ENCODE data around the gene PAMR1. TPM values are rescaled to one million over a fixed set of nuclear protein-coding genes. Genes with fewer than 3 reads are reported as not detected.

The PAMR1 gene
- polyA plus RNA-seq, 2 of the 4 experiments (the other 2 are of a cell fraction): not detected

DNA sequence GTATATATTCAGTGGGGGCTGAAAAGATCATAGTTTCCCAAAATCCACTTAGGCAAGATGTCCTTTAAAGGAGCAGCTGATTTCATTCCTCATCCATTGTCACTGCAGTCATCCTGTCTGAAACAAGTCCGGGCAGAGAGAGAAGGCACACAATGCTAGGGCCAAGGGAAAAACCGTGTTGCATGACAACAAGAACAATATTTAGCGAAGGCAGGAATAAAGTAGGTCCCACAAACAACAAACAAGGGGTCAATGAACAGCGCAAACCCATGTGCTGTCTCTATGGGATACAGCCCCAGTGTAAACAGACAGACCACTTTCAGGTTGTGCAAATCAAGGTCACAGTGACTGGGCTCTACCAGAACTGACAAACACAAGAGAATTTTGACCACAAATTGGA, 9.0 kb downstream of the PAMR1 start (continued):
- no peak for TF ChIP-seq ATOH8 (CRISPR knock-in tag; IDR thresholded peaks at IDR 0.05; ENCODE audit: low read depth)
- no peak for TF ChIP-seq BCL3 (IDR thresholded peaks at IDR 0.05)
- TF ChIP-seq POLR2AphosphoS2 (conservative IDR thresholded peaks at IDR 0.05; ENCODE audit: low read length): no peak
- TF ChIP-seq HOXB5 (CRISPR knock-in tag; IDR thresholded peaks at IDR 0.05): no peak

GRCh38 chr11:35515224-35515623, 10.2 kb downstream of the PAMR1 start:
- H3K4me1 ChIP-seq: 0 out of 3 replicates have a peak, but pooled peaks cover 4% of the 10 kb centered on the region
- H3K27ac ChIP-seq: no peak overlapping the region
- H3K4me2 ChIP-seq: no peak overlapping the region
- ATAC-seq: no peak
- no peak for FAIRE-seq
- 3% methylated on average over 3 of the region's 3 CpGs for WGBS (ENCODE audit: missing lambda C conversion rate)
- no peak overlapping the region for H3K4me3 ChIP-seq
- no peak for DNase-seq (ENCODE audit: low read depth in 1 of 2, low spot score in 1 of 2)
- CTCF ChIA-PET: interaction anchor here (1.0 to 1.2 kb wide), 2 partner anchors 27 to 29 kb away, joined by 3 to 4 read pairs; no protein-coding TSS in a partner anchor
- POLR2A ChIA-PET: no interaction called here
- TF ChIP-seq, protein P1, sequence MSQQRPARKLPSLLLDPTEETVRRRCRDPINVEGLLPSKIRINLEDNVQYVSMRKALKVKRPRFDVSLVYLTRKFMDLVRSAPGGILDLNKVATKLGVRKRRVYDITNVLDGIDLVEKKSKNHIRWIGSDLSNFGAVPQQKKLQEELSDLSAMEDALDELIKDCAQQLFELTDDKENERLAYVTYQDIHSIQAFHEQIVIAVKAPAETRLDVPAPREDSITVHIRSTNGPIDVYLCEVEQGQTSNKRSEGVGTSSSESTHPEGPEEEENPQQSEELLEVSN (IDR thresholded peaks at IDR 0.05; ENCODE audit: borderline replicate concordance, low read depth): no peak
- TF ChIP-seq, protein P2, sequence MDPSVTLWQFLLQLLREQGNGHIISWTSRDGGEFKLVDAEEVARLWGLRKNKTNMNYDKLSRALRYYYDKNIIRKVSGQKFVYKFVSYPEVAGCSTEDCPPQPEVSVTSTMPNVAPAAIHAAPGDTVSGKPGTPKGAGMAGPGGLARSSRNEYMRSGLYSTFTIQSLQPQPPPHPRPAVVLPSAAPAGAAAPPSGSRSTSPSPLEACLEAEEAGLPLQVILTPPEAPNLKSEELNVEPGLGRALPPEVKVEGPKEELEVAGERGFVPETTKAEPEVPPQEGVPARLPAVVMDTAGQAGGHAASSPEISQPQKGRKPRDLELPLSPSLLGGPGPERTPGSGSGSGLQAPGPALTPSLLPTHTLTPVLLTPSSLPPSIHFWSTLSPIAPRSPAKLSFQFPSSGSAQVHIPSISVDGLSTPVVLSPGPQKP (IDR thresholded peaks at IDR 0.05; ENCODE audit: low read depth, low read length): no peak
- TF ChIP-seq ATOH8 (CRISPR knock-in tag; IDR thresholded peaks at IDR 0.05; ENCODE audit: low read depth) (no peak), ZNF302 (CRISPR knock-in tag; IDR thresholded peaks at IDR 0.05) (no peak), HMGXB4 (CRISPR knock-in tag; IDR thresholded peaks at IDR 0.05; ENCODE audit: borderline replicate concordance) (no peak), JUN (IDR thresholded peaks at IDR 0.05) (no peak), NFE2L2 (conservative IDR thresholded peaks at IDR 0.05; ENCODE audit: low read length) (no peak), ESRRA (IDR thresholded peaks at IDR 0.05; ENCODE audit: borderline replicate concordance, low read length) (no peak)
- no peaks in the 10 kb centered on the region for H3K9me3 ChIP-seq

- TF ChIP-seq FOSL2 (IDR thresholded peaks at IDR 0.05): no peak
- no peak for TF ChIP-seq FOSL2 (CRISPR knock-in tag; IDR thresholded peaks at IDR 0.05)
- no peak for TF ChIP-seq FOSB (CRISPR knock-in tag; IDR thresholded peaks at IDR 0.05)
- TF ChIP-seq RARB (CRISPR knock-in tag; IDR thresholded peaks at IDR 0.05): no peak
- TF ChIP-seq ATOH8 (CRISPR knock-in tag; IDR thresholded peaks at IDR 0.05; ENCODE audit: low read depth): no peak
- no peak for TF ChIP-seq HEYL (CRISPR knock-in tag; IDR thresholded peaks at IDR 0.05)
- TF ChIP-seq POLR2A (IDR thresholded peaks at IDR 0.05; ENCODE audit: low read length): no peak
- TF ChIP-seq USF2 (IDR thresholded peaks at IDR 0.05): no peak
- no peak for TF ChIP-seq JUN (IDR thresholded peaks at IDR 0.05)
- TF ChIP-seq ZFP36 (IDR thresholded peaks at IDR 0.05; ENCODE audit: borderline replicate concordance, partially characterized antibody): no peak
- no peak for TF ChIP-seq PBX3 (IDR thresholded peaks at IDR 0.05)
- TF ChIP-seq ZNF302 (CRISPR knock-in tag; IDR thresholded peaks at IDR 0.05): no peak
- TF ChIP-seq RNF2 (IDR thresholded peaks at IDR 0.05; ENCODE audit: borderline replicate concordance, low read depth): no peak
- no peak for ATAC-seq
- no peak for FAIRE-seq
- Histone ChIP-seq H3K4me3 (no peak overlapping the region), H3K4me1 (0 out of 3 replicates have a peak, but pooled peaks cover 4% of the 10 kb centered on the region), H3K4me2 (no peak overlapping the region), H3K27ac (no peak overlapping the region), H3K9me3 (no peaks in the 10 kb centered on the region)
- WGBS (ENCODE audit: missing lambda C conversion rate): 43% methylated on average over 3 of the region's 3 CpGs
- CTCF ChIA-PET: interaction anchor here (0.5 to 1.2 kb wide), 3 partner anchors 26 to 597 kb away, joined by 3 to 4 read pairs (median 3); no protein-coding TSS in a partner anchor
- DNase-seq (ENCODE audit: low read depth in 1 of 2, low spot score in 1 of 2): no peak
- POLR2A ChIA-PET: no interaction called here
Measured at GRCh38 chr11:35514481-35514880, 10.9 kb downstream of the PAMR1 start.

Measured in A549 (cell line).